HEK293 (cell line): ENCODE results near the gene TTLL5.

ENCODE experiments used
- CTCF ChIP-seq: fragments of 450-650 bp; formaldehyde crosslinking; IDR thresholded peaks from 2 replicates; pipeline ENCODE4 v1.5.1; 2016; ENCODE audit warnings: missing biosample characterization, missing genetic modification characterization
- PRDM4 ChIP-seq: fragments of 450-650 bp; formaldehyde crosslinking; IDR thresholded peaks from 2 replicates; pipeline ENCODE4 v1.5.1; 2017; ENCODE audit warnings: missing biosample characterization, missing genetic modification characterization
- TCF7L2 ChIP-seq: IDR thresholded peaks from 2 replicates; pipeline ENCODE4 v1.6.1; 2011; ENCODE audit warnings: low read depth, mild to moderate bottlenecking, inconsistent platforms, low read length, moderate library complexity, borderline replicate concordance
- TRIM28 ChIP-seq: IDR thresholded peaks from 2 replicates; pipeline ENCODE4 v1.6.1; 2011; ENCODE audit warnings: low read length, control low read depth, borderline replicate concordance
- ZBTB49 ChIP-seq: fragments of 450-650 bp; formaldehyde crosslinking; IDR thresholded peaks from 2 replicates; pipeline ENCODE4 v1.5.1; 2016; ENCODE audit warnings: missing biosample characterization, missing genetic modification characterization, low read depth
- ZNF280D ChIP-seq: fragments of 450-650 bp; formaldehyde crosslinking; IDR thresholded peaks from 2 replicates; pipeline ENCODE4 v1.5.1; 2016; ENCODE audit warnings: missing biosample characterization, missing genetic modification characterization
- ZNF341 ChIP-seq: fragments of 450-650 bp; formaldehyde crosslinking; IDR thresholded peaks from 2 replicates; pipeline ENCODE4; 2016; ENCODE audit warnings: low read depth, missing biosample characterization, missing genetic modification characterization

GRCh38 chr14:75835156-75835725, 174.2 kb downstream of the TTLL5 start:
- TF ChIP-seq TCF7L2 (no peak), CTCF (tag by site-specific recombination) (no peak), ZNF341 (tag by site-specific recombination) (no peak), ZNF280D (tag by site-specific recombination) (no peak), ZBTB49 (tag by site-specific recombination) (no peak), TRIM28 (no peak), PRDM4 (tag by site-specific recombination) (no peak)
